Stimulated activated CD4-positive, alpha-beta T cell treated with anti-CD3 and anti-CD28 coated beads, Interleukin-1b, Interleukin-23, amount 100 ng/mL, for 24 hours (primary cell): Measurements from ENCODE around the gene UBE2F.

Experiments used
- DNase-seq, 4 experiments: peaks; one replicate each; pipeline ENCODE4 v3.0.0-alpha.2; 2020; ENCODE audit warnings: low read depth in 4 of 4, low spot score in 1 of 4

The UBE2F gene

GRCh38 chr2:238069021-238069709 lies 102.4 kb downstream of the UBE2F start:
- no peak for DNase-seq

GRCh38 chr2:238069877-238070276 lies 103.1 kb downstream of the UBE2F start:
- no peak for DNase-seq

- DNase-seq = no peak
These were observed 108.6 kb downstream of the UBE2F start for GRCh38 chr2:238075397-238075796.

- DNase-seq = no peak
These were observed 110.5 kb downstream of the UBE2F start for GRCh38 chr2:238077292-238077691.

- DNase-seq = no peak
These were observed 113.1 kb downstream of the UBE2F start for GRCh38 chr2:238079874-238080327.

- no peak for DNase-seq
These were observed 113.7 kb downstream of the UBE2F start for GRCh38 chr2:238080518-238080917.

GRCh38 chr2:238081150-238081549 lies 114.3 kb downstream of the UBE2F start:
- no peak for DNase-seq

- no peak for DNase-seq
These were observed 114.7 kb downstream of the UBE2F start for GRCh38 chr2:238081561-238081960.

- no peak for DNase-seq
These were observed 115.3 kb downstream of the UBE2F start for GRCh38 chr2:238082151-238082550.

- DNase-seq = no peak
These were observed 116.0 kb downstream of the UBE2F start for GRCh38 chr2:238082827-238083226.

- no peak for DNase-seq
These were observed 117.1 kb downstream of the UBE2F start for GRCh38 chr2:238083919-238084318.

- no peak for DNase-seq
These were observed 117.9 kb downstream of the UBE2F start for GRCh38 chr2:238084761-238085160.

- DNase-seq = no peak
These were observed 119.1 kb downstream of the UBE2F start for GRCh38 chr2:238085899-238086298.

GRCh38 chr2:238087211-238087610 lies 120.4 kb downstream of the UBE2F start:
- no peak for DNase-seq

- no peak for DNase-seq
These were observed 124.1 kb downstream of the UBE2F start for GRCh38 chr2:238090887-238091286.

- no peak for DNase-seq
These were observed 124.7 kb downstream of the UBE2F start for GRCh38 chr2:238091436-238092060.
